HEK293T (cell line): Measurements from ENCODE around the gene SYNJ2BP.
"Not testable (repeated sequence)": the region's sequence is repeated elsewhere in the genome, so short reads cannot be mapped to it uniquely, and the experiment has no call there.

Experiments
- CTCF ChIA-PET: fragments of 350-600 bp; formaldehyde crosslinking; extraction: SDS; loops from one replicate; lab custom pipeline; 2021; ENCODE audit warnings: antibody characterized with exemption, inconsistent platforms; lab: Yijun Ruan, JAX
- POLR2A ChIA-PET: fragments of 350-600 bp; formaldehyde crosslinking; extraction: SDS; loops from one replicate; lab custom pipeline; 2020; ENCODE audit warnings: antibody characterized with exemption, inconsistent platforms; lab: Yijun Ruan, JAX
- DNase-seq: peaks from one replicate; pipeline ENCODE4 v3.0.0; 2012; ENCODE audit warnings: mixed read lengths; ENCODE audit errors: extremely low spot score
- ARNT ChIP-seq: fragments of 450-650 bp; IDR thresholded peaks from 2 replicates; pipeline ENCODE4 v1.6.1; 2017; ENCODE audit warnings: mild to moderate bottlenecking
- BHLHE40 ChIP-seq: fragments of 450-650 bp; IDR thresholded peaks from 2 replicates; pipeline ENCODE4 v1.6.1; 2016; ENCODE audit warnings: mild to moderate bottlenecking, moderate library complexity, borderline replicate concordance
- CTBP1 ChIP-seq: fragments of 450-650 bp; IDR thresholded peaks from 2 replicates; pipeline ENCODE4 v1.6.1; 2016; ENCODE audit warnings: borderline replicate concordance
- ELF4 ChIP-seq: fragments of 450-650 bp; IDR thresholded peaks from 2 replicates; pipeline ENCODE4 v1.6.1; 2017; ENCODE audit warnings: antibody characterized with exemption
- FOXA1 ChIP-seq: fragments of 450-650 bp; IDR thresholded peaks from 2 replicates; pipeline ENCODE4 v1.6.1; 2016; ENCODE audit warnings: mild to moderate bottlenecking
- FOXK2 ChIP-seq: fragments of 450-650 bp; IDR thresholded peaks from 2 replicates; pipeline ENCODE4 v1.6.1; 2016; ENCODE audit warnings: mild to moderate bottlenecking
- FOXM1 ChIP-seq: fragments of 450-650 bp; IDR thresholded peaks from 2 replicates; pipeline ENCODE4 v1.6.1; 2017; ENCODE audit warnings: mild to moderate bottlenecking, borderline replicate concordance
- HDGF ChIP-seq: fragments of 450-650 bp; IDR thresholded peaks from 2 replicates; pipeline ENCODE4 v1.6.1; 2017; ENCODE audit warnings: antibody characterized with exemption, borderline replicate concordance
- L3MBTL2 ChIP-seq: fragments of 450-650 bp; conservative IDR thresholded peaks from 2 replicates; pipeline ENCODE4 v1.6.1; 2016; ENCODE audit warnings: mild to moderate bottlenecking
- LEF1 ChIP-seq: fragments of 450-650 bp; IDR thresholded peaks from 2 replicates; pipeline ENCODE4 v1.6.1; 2017; ENCODE audit warnings: mild to moderate bottlenecking, borderline replicate concordance
- NFRKB ChIP-seq: fragments of 450-650 bp; IDR thresholded peaks from 2 replicates; pipeline ENCODE4 v1.6.1; 2016; ENCODE audit warnings: mild to moderate bottlenecking, moderate library complexity
- SP1 ChIP-seq: fragments of 450-650 bp; IDR thresholded peaks from 2 replicates; pipeline ENCODE4 v1.6.1; 2017
- SUZ12 ChIP-seq: fragments of 450-650 bp; IDR thresholded peaks from 2 replicates; pipeline ENCODE4 v1.6.1; 2016; ENCODE audit warnings: mild to moderate bottlenecking
- TARDBP ChIP-seq: fragments of 450-650 bp; IDR thresholded peaks from 2 replicates; pipeline ENCODE4 v1.6.1; 2016
- ZNF384 ChIP-seq: fragments of 450-650 bp; IDR thresholded peaks from 2 replicates; pipeline ENCODE4 v1.6.1; 2016
- TF ChIP-seq, protein P1 (sequence below): fragments of 450-650 bp; IDR thresholded peaks from 2 replicates; pipeline ENCODE4 v1.6.1; 2016

SYNJ2BP gene

DNA sequence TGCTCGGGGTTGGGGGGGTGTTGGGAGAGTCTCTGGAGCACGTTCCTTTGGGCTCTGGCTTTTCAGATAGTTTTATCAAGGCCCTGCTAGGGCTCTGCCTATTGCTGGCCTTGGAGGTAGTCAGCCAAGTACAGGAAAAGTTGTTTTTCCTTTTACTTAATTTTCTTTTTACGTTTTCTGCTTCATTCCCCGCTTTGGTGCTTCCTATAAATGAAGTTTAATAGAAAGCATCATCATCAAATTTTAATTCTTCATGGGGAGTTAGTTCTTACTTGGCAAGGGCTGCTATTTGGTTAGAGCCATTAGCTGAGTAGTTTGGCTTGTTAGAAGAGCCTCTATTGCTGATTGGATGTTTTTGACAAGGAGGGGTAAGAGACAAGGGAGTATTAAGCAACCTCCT lies 20.0 kb upstream of the SYNJ2BP start:
- DNase-seq: no peak
- CTCF ChIA-PET: no interaction called here
- POLR2A ChIA-PET: no interaction called here
- TF ChIP-seq LEF1 (no peak), NFRKB (no peak), HDGF (no peak), FOXK2 (no peak), BHLHE40 (no peak), SP1 (no peak), ELF4 (no peak), CTBP1 (no peak), TARDBP (no peak), FOXA1 (no peak), ARNT (no peak), SUZ12 (no peak), FOXM1 (no peak)

GRCh38 chr14:70426555-70426954 lies 9.7 kb upstream of the SYNJ2BP start:
- CTCF ChIA-PET, DNase-seq, POLR2A ChIA-PET: not testable (repeated sequence)

GRCh38 chr14:70425354-70425753 lies 8.5 kb upstream of the SYNJ2BP start:
- POLR2A ChIA-PET: no interaction called here
- no peak for TF ChIP-seq BHLHE40
- no peak for TF ChIP-seq NFRKB
- TF ChIP-seq ARNT: no peak
- no peak for TF ChIP-seq LEF1
- no peak for TF ChIP-seq SUZ12
- no peak for TF ChIP-seq FOXM1
- no peak for TF ChIP-seq ZNF384
- TF ChIP-seq L3MBTL2: no peak
- no peak for TF ChIP-seq FOXA1
- no peak for TF ChIP-seq ELF4
- no peak for TF ChIP-seq FOXK2
- TF ChIP-seq CTBP1: no peak
- TF ChIP-seq, protein P1, sequence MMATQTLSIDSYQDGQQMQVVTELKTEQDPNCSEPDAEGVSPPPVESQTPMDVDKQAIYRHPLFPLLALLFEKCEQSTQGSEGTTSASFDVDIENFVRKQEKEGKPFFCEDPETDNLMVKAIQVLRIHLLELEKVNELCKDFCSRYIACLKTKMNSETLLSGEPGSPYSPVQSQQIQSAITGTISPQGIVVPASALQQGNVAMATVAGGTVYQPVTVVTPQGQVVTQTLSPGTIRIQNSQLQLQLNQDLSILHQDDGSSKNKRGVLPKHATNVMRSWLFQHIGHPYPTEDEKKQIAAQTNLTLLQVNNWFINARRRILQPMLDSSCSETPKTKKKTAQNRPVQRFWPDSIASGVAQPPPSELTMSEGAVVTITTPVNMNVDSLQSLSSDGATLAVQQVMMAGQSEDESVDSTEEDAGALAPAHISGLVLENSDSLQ: no peak
- TF ChIP-seq SP1: no peak
- TF ChIP-seq TARDBP: no peak
- no peak for TF ChIP-seq HDGF
- CTCF ChIA-PET: no interaction called here
- DNase-seq: no peak

- no peak for DNase-seq
- ChIA-PET CTCF (no interaction called here), POLR2A (no interaction called here)
- TF ChIP-seq SUZ12: no peak
- TF ChIP-seq HDGF: no peak
- no peak for TF ChIP-seq FOXK2
- no peak for TF ChIP-seq TARDBP
- TF ChIP-seq SP1: no peak
Measured at GRCh38 chr14:70422538-70422937, 5.6 kb upstream of the SYNJ2BP start.

DNA sequence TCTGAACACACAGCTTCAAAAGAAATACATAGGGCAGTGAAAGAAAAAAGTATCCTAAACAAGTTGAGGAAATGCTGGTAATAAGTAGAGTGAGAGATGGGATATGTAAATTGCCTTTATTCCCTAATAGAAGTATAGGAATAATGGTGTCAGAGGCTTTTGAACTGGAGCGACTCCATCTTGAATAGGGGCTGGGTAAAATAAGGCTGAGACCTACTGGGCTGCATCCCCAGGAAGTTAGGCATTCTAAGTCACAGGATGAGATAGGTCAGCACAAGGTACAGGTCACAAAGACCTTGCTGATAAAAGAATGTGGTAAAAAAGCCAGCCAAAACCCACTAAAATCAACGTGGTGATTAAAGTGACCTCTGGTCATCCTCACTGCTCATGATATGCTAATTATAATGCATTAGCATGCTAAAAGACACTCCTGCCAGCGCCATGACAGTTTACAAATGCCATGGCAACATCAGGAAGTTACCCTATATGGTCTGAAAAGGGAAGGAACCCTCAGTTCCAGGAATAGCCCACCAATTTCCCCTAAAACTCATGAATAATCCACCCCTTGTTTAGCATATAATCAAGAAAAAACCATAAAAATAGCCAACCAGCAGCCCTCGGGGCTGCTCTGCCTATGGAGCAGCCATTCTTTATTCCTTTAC lies 2.5 kb upstream of the SYNJ2BP start:
- CTCF ChIA-PET, DNase-seq, POLR2A ChIA-PET: not testable (repeated sequence)

DNA sequence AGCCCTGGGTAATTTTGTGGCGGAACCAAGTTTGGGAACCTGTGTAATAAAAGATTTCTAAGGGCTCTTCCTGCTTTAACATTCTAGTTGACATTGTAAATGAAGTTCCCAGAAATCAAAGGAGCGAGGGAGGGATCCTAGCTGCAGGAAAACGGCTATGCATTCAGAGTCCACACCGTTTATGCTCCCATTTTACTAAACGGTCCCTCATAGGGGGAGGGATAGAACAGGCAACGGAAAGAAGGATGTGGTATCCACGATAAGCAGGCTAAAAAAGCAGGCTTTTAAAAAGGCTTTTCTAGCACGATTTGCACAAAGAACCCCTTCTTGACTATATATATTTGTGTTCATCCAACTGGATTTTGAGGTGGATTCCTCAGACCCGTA lies 559 bp downstream of the SYNJ2BP start:
- TF ChIP-seq FOXM1: no peak
- TF ChIP-seq SP1: no peak
- TF ChIP-seq TARDBP: no peak
- no peak for TF ChIP-seq FOXK2
- no peak for TF ChIP-seq ELF4
- no peak for TF ChIP-seq LEF1
- no peak for TF ChIP-seq HDGF
- TF ChIP-seq FOXA1: no peak
- TF ChIP-seq L3MBTL2: no peak
- no peak for TF ChIP-seq NFRKB

GRCh38 chr14:70415788-70416187 lies 1.1 kb downstream of the SYNJ2BP start:
- CTCF ChIA-PET: no interaction called here
- TF ChIP-seq LEF1 (no peak), NFRKB (no peak), L3MBTL2 (no peak), SP1 (no peak), ZNF384 (no peak), FOXA1 (no peak), ELF4 (no peak), BHLHE40 (no peak), FOXM1 (no peak)
- POLR2A ChIA-PET: interaction anchor here (1.9 kb wide), 1 partner anchor 8 kb away, joined by 4 read pairs; no protein-coding TSS in a partner anchor
- no peak for DNase-seq

More for the DNA sequence above, 559 bp downstream of the SYNJ2BP start:
- POLR2A ChIA-PET: interaction anchor here (1.9 kb wide), 1 partner anchor 9 kb away, joined by 4 read pairs; no protein-coding TSS in a partner anchor
- CTCF ChIA-PET: no interaction called here
- DNase-seq: peak; percentile 17

GRCh38 chr14:70407621-70408020 lies 9.3 kb downstream of the SYNJ2BP start:
- CTCF ChIA-PET: no interaction called here
- POLR2A ChIA-PET: interaction anchor here (1.5 kb wide), 1 partner anchor 9 kb away, joined by 4 read pairs; the partner anchor contains the start of gene SYNJ2BP
- TF ChIP-seq L3MBTL2 (no peak), SUZ12 (no peak), FOXA1 (no peak), BHLHE40 (no peak), SP1 (no peak), FOXK2 (no peak), FOXM1 (no peak), ARNT (no peak), ZNF384 (no peak), ELF4 (no peak), HDGF (no peak), TARDBP (no peak), NFRKB (no peak), LEF1 (no peak), CTBP1 (no peak)
- TF ChIP-seq, protein P1: no peak
- no peak for DNase-seq

- CTCF ChIA-PET, POLR2A ChIA-PET: not testable (repeated sequence)
Measured at GRCh38 chr14:70406216-70406615, 10.7 kb downstream of the SYNJ2BP start.

GRCh38 chr14:70403335-70403734 lies 13.6 kb downstream of the SYNJ2BP start:
- POLR2A ChIA-PET, CTCF ChIA-PET, DNase-seq: not testable (repeated sequence)

More at GRCh38 chr14:70406216-70406615, 10.7 kb downstream of the SYNJ2BP start:
- DNase-seq: not testable (repeated sequence)
